ENCODE data around the gene DUOXA1.
"Not testable (repeated sequence)": the region's sequence is repeated elsewhere in the genome, so short reads cannot be mapped to it uniquely, and the experiment has no call there.

The DUOXA1 gene

DNA sequence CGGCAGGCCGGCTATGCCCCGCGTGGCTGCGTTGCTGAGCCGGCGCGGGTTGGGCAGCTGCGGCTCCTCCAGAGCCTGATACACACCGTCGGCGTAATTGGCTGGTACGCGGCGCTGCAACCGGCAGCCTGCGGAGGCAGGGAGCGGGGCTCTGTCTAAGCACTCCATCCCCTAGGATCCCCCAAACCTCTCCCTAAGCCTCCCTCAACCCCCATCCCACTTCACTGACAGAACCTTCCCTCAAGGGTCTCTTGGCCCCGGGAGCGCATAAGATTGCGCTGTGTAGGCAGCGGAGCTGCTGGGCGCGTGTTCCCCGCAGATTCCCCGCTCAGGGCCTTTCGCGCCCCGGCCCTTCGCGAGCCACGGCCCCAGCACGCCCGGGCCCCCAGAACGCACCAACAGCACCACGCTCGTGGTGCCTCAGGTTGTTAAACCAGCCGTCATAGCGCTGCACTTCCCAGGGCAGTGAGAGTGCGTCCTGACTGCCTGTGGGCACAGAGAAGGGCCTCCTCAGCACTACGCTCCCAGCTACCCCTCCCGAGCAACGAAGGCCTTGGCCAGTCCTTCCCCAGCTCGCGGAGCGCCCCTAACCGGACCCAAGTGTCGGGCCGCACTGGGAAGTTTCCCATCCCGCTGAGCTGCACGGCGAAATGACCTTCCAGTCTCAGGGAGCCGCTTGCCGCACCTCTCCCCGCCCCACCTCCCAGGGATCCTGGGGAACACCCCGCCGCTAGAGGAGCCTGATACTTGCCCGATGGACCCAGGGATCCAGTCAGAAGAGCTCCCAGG lies 16.9 kb downstream of the DUOXA1 start:
- DNase-seq (ENCODE audit: low read depth) = no peak

GRCh38 chr15:45112143-45112590 lies 17.5 kb downstream of the DUOXA1 start:
- no peak for DNase-seq (ENCODE audit: low read depth)

DNA sequence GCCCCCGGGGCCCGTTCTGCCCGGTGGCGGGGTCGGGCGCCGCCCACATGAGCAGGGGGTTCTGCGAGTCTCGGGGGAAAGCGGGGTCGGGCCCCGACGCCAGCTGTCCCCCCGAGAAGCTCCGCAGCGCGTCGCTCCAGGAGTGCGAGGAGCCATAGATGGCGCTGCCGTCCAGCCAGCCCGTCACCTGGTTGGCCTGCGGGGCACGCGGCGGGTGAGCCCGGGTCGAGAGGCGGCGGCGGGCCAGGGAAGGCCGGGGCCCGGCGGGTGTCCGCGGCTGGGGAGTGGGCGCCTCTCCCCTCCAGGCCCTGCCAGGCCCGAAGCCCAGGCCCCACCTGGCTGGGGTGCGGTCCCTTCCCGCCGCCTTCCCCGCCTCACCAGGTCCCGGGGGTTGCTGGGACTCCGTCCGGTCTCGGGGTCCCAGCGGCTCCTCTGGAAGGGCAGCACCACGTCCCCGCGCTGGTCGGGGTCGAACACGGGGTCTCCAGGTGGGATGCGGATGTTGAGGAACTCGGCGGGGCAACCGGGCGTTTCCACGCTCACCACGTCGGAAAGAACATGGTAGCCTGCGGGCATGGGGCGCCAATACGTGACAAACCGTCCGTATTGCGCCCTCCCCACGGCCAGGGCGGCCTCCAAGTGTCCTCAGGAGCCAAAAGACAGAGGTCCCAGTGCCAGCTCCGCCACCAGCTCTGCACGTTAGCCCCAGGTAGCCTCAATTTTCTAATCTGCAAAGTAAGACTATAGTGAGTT lies 18.1 kb downstream of the DUOXA1 start:
- DNase-seq (ENCODE audit: low read depth) = no peak

DNA sequence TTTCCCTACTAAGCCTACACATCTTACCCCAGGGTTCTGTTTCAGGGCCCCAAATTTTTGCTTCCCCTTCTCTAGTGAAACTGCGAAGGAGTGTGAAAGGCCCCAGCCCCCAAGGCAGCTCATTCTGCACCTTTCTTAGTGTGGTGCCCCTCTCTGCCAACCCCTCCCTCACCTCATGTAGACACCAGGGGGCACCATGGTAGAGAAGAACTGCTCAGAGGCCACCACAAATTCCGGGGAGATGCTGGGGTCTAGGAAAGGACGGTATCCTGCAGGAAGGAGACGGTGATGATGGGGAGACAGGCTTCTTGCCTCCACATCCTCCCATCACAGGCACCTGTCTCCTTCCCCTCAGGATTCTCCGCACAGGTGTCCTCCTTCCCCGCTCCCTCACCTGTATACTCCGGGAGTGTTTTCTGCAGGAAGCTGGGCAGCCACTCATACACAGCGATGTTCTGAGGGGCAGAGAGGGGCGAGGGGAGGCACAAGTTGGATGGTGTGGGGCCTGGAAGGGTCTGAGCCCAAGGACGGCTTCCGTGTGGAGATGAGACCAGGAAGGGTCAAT lies 19.3 kb downstream of the DUOXA1 start:
- no peak for DNase-seq (ENCODE audit: low read depth)

DNA sequence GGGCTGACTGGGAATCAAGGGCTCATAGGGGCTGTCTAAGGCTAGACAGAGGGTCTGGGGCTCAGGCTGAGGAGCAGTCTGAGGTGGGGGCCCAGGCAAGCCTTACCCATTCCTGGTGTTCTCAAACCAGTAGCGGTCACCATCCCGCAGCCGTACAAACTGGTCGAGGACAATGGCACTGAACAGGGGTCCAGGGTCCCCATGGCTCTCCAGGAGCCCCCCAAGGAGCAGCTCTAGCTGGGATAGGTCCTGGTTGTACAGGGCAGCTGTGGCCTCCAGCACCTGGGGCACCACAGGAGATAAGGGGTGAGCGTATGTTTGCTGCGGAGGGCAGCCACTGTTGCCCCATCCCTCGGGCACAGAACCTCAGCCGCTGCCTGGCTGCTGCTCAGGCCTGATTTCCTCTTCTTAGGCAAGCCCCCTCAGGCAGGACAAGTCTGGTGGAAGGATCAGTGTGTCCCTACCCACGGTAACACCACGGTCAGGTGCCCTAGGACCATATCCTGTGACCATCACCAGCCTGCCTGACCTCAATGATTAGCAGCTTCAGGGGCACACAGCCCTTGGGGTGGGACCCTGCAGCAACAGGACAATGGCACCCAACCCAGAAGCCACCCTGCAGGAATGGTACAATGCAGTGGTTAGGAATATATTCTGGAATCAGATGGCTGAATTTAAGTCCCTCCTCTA lies 21.6 kb downstream of the DUOXA1 start:
- DNase-seq (ENCODE audit: low read depth) = no peak

DNA sequence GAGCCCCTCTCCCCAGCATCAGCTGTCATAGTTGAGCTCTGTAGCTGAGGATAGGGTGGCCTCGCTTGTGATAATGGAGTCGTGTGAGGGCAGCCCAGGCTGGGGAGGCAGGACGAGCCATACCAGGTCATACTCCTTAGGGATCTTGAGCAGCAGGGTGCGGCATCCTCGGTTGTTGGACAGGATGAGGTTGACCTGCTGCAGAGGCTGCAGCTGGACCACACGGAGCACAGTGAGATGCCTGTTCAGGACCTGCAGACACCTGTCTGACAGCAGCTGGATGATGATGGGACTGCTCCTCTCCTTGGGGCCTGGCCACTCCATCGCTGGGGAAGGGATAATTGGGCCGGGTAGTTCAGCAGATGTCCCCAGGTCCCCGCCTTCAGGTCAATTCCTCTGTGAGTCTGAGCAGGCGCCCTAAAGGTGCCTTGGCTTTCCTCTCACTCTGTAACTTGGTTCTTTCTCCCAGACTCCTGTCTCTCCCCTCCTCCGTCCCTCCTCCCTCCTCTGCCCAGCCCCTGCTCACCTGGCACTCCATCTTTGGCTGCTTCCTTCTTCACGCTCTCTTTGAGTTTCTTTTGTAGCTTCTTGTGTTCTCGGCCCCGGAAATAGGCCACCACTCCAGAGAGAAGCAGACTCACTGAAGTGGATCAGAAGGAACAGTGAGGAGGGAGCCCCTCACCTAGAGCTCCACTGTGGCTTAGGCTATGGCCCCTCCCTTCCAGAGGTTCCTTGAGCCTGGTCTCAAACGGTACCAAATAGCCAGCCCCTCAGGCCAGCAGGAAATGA lies 23.5 kb downstream of the DUOXA1 start:
- DNase-seq (ENCODE audit: low read depth) = no peak

DNA sequence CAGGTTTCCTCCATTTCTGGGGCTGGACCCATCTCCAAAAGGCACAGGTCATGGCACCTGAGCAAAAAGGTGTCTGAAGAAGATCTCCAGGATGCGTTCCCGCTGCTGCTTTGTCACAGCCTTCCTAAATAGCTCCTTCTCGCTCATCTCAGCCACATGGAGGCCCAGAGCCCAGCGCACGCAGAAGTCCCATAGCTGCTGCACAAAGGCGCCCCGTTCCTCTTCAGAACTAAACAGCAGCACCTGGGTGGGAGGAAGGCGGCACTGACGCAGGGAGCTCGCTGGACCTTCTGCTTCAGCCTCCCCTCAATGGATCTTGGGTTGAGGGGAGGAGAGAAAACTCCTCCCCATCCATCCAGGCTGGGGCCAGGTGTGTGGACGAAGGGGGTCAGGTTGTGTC lies 24.1 kb downstream of the DUOXA1 start:
- DNase-seq (ENCODE audit: low read depth) = no peak

DNA sequence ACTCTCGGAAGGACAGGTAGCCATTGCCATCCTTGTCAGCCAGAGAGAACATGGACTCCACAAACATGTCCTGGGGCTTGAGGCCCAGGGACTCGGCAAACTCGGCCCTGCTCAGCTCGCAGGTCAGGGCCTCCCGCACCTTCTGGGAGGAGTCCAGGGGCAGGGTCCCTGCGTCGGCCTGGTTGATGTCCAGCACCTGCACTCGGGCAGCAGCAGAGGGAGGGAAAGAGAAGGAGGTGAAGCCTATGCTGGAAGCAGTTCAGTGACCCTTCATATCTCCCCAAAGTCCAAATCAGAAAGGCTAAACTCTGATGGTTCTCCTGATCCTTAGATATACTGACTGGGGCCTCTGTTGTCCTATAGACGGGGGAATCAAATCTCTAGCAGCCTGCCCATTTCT lies 25.5 kb downstream of the DUOXA1 start:
- not testable (repeated sequence) for DNase-seq (ENCODE audit: low read depth)

- DNase-seq (ENCODE audit: low read depth) = no peak
Measured at GRCh38 chr15:45102226-45102625, 27.5 kb downstream of the DUOXA1 start.

DNA sequence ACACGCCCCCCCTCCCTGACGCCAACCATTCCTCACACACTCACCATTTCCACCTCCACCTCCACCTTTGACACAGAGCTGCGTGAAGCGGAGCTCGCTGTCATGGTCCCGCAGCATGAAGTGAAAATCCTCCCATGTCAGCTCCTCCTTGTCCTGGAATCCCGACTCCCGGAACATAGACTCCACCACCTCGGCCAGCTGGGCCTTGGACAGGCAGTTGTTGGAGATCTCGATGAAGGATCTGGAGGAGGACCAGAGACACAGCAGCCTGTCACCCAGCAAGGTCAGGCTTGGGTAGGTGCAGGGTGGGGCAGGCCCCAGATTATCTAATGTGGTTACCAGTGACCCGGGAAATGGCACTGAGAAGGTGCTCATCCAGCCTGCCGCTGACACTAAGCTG lies 27.9 kb downstream of the DUOXA1 start:
- DNase-seq (ENCODE audit: low read depth) = no peak

DNA sequence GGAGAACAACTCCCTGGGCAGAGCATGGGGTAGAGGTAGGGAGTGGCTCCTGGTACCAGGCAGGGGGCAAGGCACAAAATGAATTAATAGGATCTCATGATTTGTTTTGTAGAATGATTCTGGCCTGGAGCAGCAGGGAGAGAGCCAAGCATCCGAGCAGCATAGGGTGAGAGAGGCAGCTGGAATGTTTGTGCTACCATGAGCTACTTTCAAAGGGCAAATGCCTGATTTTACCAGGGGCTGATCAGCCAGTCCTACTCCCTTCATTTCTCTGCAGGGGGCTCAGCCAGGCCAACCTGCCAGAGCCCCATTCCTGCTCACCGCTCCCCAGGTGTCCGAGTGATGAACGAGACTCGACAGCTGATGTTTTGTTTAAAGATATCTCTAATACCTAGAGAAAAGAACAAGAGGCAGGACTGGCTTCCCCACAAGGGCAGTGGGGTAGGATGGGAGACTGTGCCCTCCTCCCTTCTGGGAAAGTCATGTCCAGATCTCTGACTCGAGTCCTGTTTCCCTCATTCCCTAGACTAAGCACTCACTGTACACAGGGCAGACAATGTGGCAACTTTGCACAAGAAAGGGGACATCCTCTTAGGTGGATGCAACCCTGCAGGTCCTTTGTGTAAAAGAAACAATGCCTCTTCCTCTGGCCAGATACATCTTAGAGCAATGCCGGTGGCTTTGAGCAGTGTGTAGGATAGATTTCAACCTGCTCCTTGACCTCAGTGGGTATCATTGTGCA lies 28.6 kb downstream of the DUOXA1 start:
- DNase-seq (ENCODE audit: low read depth) = no peak

- DNase-seq (ENCODE audit: low read depth) = no peak
Measured at GRCh38 chr15:45099549-45100165, 30.0 kb downstream of the DUOXA1 start.

DNA sequence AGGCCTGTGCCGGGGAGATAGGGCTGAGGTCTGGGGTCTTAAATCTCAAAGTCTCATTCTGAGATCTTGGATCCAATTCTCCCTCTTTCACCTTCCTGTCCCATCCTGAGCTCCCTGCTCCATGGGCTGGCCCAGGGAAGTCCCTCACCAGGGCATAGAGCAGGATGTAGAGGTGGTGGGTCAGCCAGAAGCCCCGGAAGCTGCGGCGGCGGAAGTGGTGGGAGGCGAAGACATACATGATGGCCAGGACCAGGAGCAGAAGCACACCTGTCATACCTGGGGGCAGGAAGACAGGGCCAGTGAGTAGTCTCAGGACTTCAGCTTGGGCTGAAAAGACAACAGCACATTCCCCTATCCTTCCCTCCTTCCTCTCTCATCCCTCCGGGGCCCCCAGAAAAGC lies 32.2 kb downstream of the DUOXA1 start:
- no peak for DNase-seq (ENCODE audit: low read depth)

DNA sequence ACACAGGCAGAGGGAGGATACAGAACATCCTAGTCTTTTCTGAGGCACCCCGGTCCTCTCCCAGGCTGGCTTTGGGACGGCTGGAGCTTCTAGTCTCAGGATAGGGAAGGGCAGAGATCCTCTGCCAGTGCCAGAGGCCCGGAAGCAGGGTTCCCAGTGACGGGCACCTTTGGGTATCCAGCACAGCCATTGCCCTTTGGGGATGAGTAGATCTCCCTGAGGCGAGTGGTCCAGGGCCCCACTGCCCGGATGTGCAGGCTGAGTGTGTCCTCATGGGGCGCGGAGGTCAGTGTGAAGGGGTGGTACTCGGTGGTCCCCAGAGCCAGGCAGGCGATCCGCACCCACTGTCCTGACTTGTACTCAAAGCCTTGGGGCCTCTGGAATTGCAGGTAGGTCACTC lies 34.0 kb downstream of the DUOXA1 start:
- DNase-seq (ENCODE audit: low read depth) = no peak

GRCh38 chr15:45094358-45094730 lies 35.3 kb downstream of the DUOXA1 start:
- DNase-seq (ENCODE audit: low read depth) = no peak

DNA sequence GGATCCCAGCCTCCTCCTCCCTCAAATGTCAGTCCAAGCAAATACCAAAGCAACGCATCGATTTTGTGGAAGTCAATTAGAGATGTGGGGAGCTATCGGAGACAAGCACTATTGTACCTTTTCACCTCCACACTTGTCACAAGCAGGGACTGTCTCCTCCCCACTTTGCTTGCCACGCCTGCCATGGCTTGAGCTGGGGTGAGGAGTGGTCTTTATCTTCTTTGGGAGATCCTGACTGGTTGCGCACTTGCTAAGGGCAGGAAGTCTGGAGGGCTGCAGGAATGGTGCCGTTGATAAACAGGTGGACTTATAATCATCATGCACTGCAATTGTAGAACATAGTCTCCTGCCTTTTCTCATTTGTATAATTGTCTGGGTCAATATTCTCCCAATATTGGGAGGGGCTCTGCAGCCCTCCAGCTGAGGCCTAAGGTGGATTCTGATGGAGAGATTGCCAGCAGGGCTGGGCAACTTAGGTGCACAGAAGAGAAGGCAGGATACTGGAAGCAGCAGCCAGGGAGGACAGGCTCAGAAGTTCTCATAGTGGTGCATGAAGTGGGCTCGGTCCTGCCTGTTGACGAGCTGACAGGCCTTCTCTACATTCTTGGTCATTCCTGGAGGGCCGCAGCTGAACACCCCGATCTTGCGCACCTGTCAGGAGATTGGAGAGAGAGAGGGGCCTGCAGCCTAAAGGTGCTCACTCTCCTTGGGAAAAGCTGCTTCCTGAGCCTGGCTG lies 35.9 kb downstream of the DUOXA1 start:
- DNase-seq (ENCODE audit: low read depth) = no peak

DNA sequence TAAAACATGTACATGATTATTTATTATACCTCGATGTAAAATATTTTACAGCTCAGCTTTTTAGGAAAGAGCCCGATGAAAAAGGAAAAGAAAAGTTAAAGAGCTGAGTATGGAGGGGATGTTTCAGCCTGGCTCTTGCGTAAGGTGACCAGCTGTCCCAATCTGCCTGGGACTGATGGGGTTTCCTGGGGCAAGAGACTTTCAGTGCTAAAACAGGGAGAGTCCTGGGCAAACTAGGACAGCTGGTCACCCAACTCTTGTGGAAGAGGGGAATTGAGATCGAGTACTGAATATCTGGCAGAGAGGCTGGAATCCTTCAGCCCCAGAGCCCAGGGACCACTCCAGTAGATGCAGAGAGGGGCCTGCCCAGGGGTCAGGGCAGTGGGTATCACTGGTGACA lies 36.7 kb downstream of the DUOXA1 start:
- DNase-seq (ENCODE audit: low read depth) = no peak

DNA sequence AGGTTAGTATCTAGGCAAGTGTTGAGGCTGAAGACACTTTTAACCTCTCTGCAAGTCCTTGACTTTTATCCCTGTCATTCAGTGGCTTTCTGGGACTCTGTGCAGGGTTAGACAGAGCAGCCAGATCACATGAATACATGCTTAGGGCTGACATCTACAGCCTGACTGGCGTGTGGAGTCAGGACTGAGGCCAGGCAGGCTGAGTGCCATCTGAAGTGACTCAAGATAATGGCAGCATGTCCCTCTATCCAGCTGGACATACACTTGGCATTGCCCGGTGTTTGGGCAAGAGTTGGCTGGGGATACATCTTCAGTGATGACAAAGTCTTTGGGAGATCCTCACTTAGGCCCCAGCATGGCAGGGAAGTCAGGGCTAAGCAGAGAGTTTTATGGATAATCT lies 38.1 kb downstream of the DUOXA1 start:
- no peak for DNase-seq (ENCODE audit: low read depth)

- DNase-seq (ENCODE audit: low read depth) = no peak
Measured at GRCh38 chr15:45091161-45091560, 38.5 kb downstream of the DUOXA1 start.
